Mesenchymal stem cell (in vitro differentiated cells and primary cell): ENCODE measurements around the gene OSBPL1A.

ENCODE experiments used
- DNase-seq: peaks from one replicate; pipeline ENCODE4 v3.0.0-alpha.2; 2013
- H2AFZ ChIP-seq: one replicate; pipeline ENCODE4 v1.6.1; 2013; ENCODE audit warnings: low read depth, mild to moderate bottlenecking, control low read depth, inconsistent platforms, low read length, moderate library complexity
- H2AK5ac ChIP-seq: 2 replicates; pipeline ENCODE4 v1.6.1; 2013; ENCODE audit warnings: low read length, moderate library complexity, mild to moderate bottlenecking, inconsistent platforms; ENCODE audit not compliant: severe bottlenecking
- H2BK120ac ChIP-seq: one replicate; pipeline ENCODE4 v1.6.1; 2013; ENCODE audit warnings: low read depth, mild to moderate bottlenecking, inconsistent platforms, low read length, moderate library complexity
- H2BK12ac ChIP-seq, 2 experiments: one replicate each; pipeline ENCODE4 v1.6.1; 2013; ENCODE audit warnings: inconsistent platforms in 2 of 2, low read length in 2 of 2, mild to moderate bottlenecking in 2 of 2, moderate library complexity in 2 of 2, control low read depth in 1 of 2
- H2BK15ac ChIP-seq: one replicate; pipeline ENCODE4 v1.6.1; 2013; ENCODE audit warnings: mild to moderate bottlenecking, low read depth, inconsistent platforms; ENCODE audit not compliant: poor library complexity, severe bottlenecking
- H2BK5ac ChIP-seq: 2 replicates; pipeline ENCODE4 v1.6.1; 2013; ENCODE audit warnings: low read depth, mild to moderate bottlenecking, low read length, control low read depth, inconsistent platforms; ENCODE audit not compliant: poor library complexity, severe bottlenecking
- H3K14ac ChIP-seq, 2 experiments: one replicate each; pipeline ENCODE4 v1.6.1; 2013; ENCODE audit warnings: inconsistent platforms in 2 of 2, low read length in 2 of 2, control low read depth in 1 of 2, mild to moderate bottlenecking in 1 of 2, moderate library complexity in 1 of 2
- H3K18ac ChIP-seq, 2 experiments: one replicate each; pipeline ENCODE4 v1.6.1; 2013; ENCODE audit warnings: inconsistent platforms in 2 of 2, low read length in 2 of 2, control low read depth in 1 of 2, low read depth in 1 of 2, mild to moderate bottlenecking in 1 of 2
- H3K23ac ChIP-seq, 2 experiments: one replicate each; pipeline ENCODE4 v1.6.1; 2013; ENCODE audit warnings: inconsistent platforms in 2 of 2, low read length in 2 of 2, mild to moderate bottlenecking in 2 of 2, moderate library complexity in 2 of 2, control low read depth in 1 of 2
- H3K27ac ChIP-seq: 2 replicates; pipeline ENCODE4 v1.5.1; 2013; ENCODE audit warnings: mild to moderate bottlenecking, moderate library complexity, low read length, control low read depth, inconsistent platforms; ENCODE audit not compliant: poor library complexity, severe bottlenecking
- H3K27me3 ChIP-seq, 2 experiments: 2 replicates each; pipeline versions ENCODE4 v1.6.1 to v1.7.0; 2013; ENCODE audit warnings: low read length in 2 of 2, mild to moderate bottlenecking in 2 of 2, moderate library complexity in 2 of 2, control low read depth in 1 of 2, inconsistent platforms in 1 of 2; ENCODE audit not compliant: control insufficient read depth in 1 of 2, insufficient read depth in 1 of 2
- H3K36me3 ChIP-seq, 2 experiments: 2 replicates each; pipeline versions ENCODE4 v1.6.1 to v1.7.0; 2013; ENCODE audit warnings: low read length in 2 of 2, control low read depth in 1 of 2, inconsistent platforms in 1 of 2, low read depth in 1 of 2, mild to moderate bottlenecking in 1 of 2; ENCODE audit not compliant: insufficient read depth in 2 of 2, control insufficient read depth in 1 of 2
- H3K4ac ChIP-seq, 2 experiments: one replicate each; pipeline ENCODE4 v1.6.1; 2013; ENCODE audit warnings: inconsistent platforms in 2 of 2, low read length in 2 of 2, mild to moderate bottlenecking in 2 of 2, moderate library complexity in 2 of 2, control low read depth in 1 of 2, low read depth in 1 of 2
- H3K4me1 ChIP-seq: 2 replicates; pipeline ENCODE4 v1.6.1; 2013; ENCODE audit warnings: low read depth, low read length, control low read depth; ENCODE audit not compliant: control insufficient read depth, insufficient read depth
- H3K4me2 ChIP-seq: 2 replicates; pipeline ENCODE4 v1.6.1; 2013; ENCODE audit warnings: low read length, mild to moderate bottlenecking, inconsistent platforms; ENCODE audit not compliant: poor library complexity, severe bottlenecking
- H3K4me3 ChIP-seq, 2 experiments: 2 replicates each; pipeline versions ENCODE4 v1.5.1 to v1.7.0; 2013; ENCODE audit warnings: low read length in 2 of 2, mild to moderate bottlenecking in 2 of 2, control low read depth in 1 of 2, low read depth in 1 of 2; ENCODE audit not compliant: insufficient read depth in 1 of 2
- H3K79me1 ChIP-seq: replicated peaks from 2 replicates; pipeline ENCODE4 v1.6.1; 2013; ENCODE audit warnings: mild to moderate bottlenecking, control low read depth, low read length, inconsistent platforms; ENCODE audit not compliant: poor library complexity, severe bottlenecking
- H3K9ac ChIP-seq: 2 replicates; pipeline ENCODE4 v1.7.0; 2013; ENCODE audit warnings: mild to moderate bottlenecking, low read length, moderate library complexity
- H3K9me3 ChIP-seq: 2 replicates; pipeline ENCODE4 v1.7.0; 2013; ENCODE audit warnings: mild to moderate bottlenecking, low read length; ENCODE audit not compliant: control insufficient read depth
- H4K8ac ChIP-seq: one replicate; pipeline ENCODE4 v1.6.1; 2013; ENCODE audit warnings: inconsistent platforms, mild to moderate bottlenecking, low read length, moderate library complexity
- H4K91ac ChIP-seq: one replicate; pipeline ENCODE4 v1.6.1; 2013; ENCODE audit warnings: mild to moderate bottlenecking, low read length, inconsistent platforms
- WGBS: methylation state at CpG from one replicate; pipeline ENCODE4 v1.1.7; 2013; ENCODE audit warnings: mixed read lengths; 5-methylcytosine and 5-hydroxymethylcytosine counted together

OSBPL1A gene

GRCh38 chr18:24427484-24427883 lies 29.9 kb upstream of the OSBPL1A start:
- H3K9ac ChIP-seq: peak overlapping the region; percentile 92
- no peak overlapping the region for H2BK5ac ChIP-seq
- peak; percentile 42 for DNase-seq
- H3K23ac ChIP-seq: no peak overlapping the region
- H3K9me3 ChIP-seq: peaks cover 3% of the 10 kb centered on the region
- no peak overlapping the region for H2AFZ ChIP-seq
- no peak overlapping the region for H4K91ac ChIP-seq
- H3K4ac ChIP-seq: peak overlapping the region in 1 of 2 experiments; percentile 19
- H3K4me2 ChIP-seq: peak overlapping the region; percentile 49
- H3K18ac ChIP-seq: no peak overlapping the region
- peaks cover 0 to 18% of the 10 kb centered on the region in 2 experiments for H3K27me3 ChIP-seq
- no peak overlapping the region for H3K27ac ChIP-seq
- H2AK5ac ChIP-seq: no peak overlapping the region
- no peak overlapping the region for H2BK15ac ChIP-seq
- no peak overlapping the region for H2BK120ac ChIP-seq
- WGBS: 48% methylated on average over 2 of the region's 3 CpGs
- H4K8ac ChIP-seq: no peak overlapping the region
- H3K4me3 ChIP-seq: peak overlapping the region in 1 of 2 experiments; percentile 85
- H2BK12ac ChIP-seq: no peak overlapping the region
- no peak overlapping the region for H3K14ac ChIP-seq
- peaks cover 0 to 29% of the 10 kb centered on the region in 2 experiments for H3K36me3 ChIP-seq
- H3K4me1 ChIP-seq: peaks cover 2% of the 10 kb centered on the region
- peaks cover 3% of the 10 kb centered on the region for H3K79me1 ChIP-seq

GRCh38 chr18:24426398-24427294 lies 29.0 kb upstream of the OSBPL1A start, which contains the start of gene IMPACT:
IMPACT (plus strand) TSS chr18:24426670; CDS start chr18:24426757, 87 bp downstream.
- H2BK120ac ChIP-seq: peak within 1 kb of the TSS; percentile 97
- H2BK5ac ChIP-seq: peak within 1 kb of the TSS; percentile 35
- H3K36me3 ChIP-seq: peaks cover 0 to 24% of the 10 kb centered on the region in 2 experiments
- H3K4me1 ChIP-seq: peaks cover 2% of the 10 kb centered on the region
- peak within 1 kb of the TSS; percentile 92 for H3K9ac ChIP-seq
- peaks cover 3% of the 10 kb centered on the region for H3K9me3 ChIP-seq
- H2AFZ ChIP-seq: peak within 1 kb of the TSS; percentile 99
- H2BK15ac ChIP-seq: peak within 1 kb of the TSS; percentile 64
- peak within 1 kb of the TSS; percentile 81 to 96 for H3K14ac ChIP-seq
- H2BK12ac ChIP-seq: peak within 1 kb of the TSS in 1 of 2 experiments; percentile 61
- peak within 1 kb of the TSS; percentile 85 to 94 for H3K4me3 ChIP-seq
- peak within 1 kb of the TSS; percentile 98 to 99 for H3K18ac ChIP-seq
- H3K79me1 ChIP-seq: peaks cover 3% of the 10 kb centered on the region
- peak within 1 kb of the TSS; percentile 97 to 98 for H3K4ac ChIP-seq
- H3K4me2 ChIP-seq: peak within 1 kb of the TSS; percentile 77
- peak within 1 kb of the TSS; percentile 47 for H2AK5ac ChIP-seq
- peak within 1 kb of the TSS; percentile 75 for H3K27ac ChIP-seq
- H4K91ac ChIP-seq: peak within 1 kb of the TSS; percentile 98
- peak within 1 kb of the TSS; percentile 99 for H4K8ac ChIP-seq
- peak within 1 kb of the TSS in 1 of 2 experiments; percentile 86 for H3K23ac ChIP-seq
- peak; percentile 77 for DNase-seq
- H3K27me3 ChIP-seq: peaks cover 0 to 20% of the 10 kb centered on the region in 2 experiments
- 1% methylated on average over 70 of the region's 82 CpGs for WGBS

- peak overlapping the region; percentile 35 for H2BK5ac ChIP-seq
- DNase-seq: no peak
- H3K36me3 ChIP-seq: peaks cover 0 to 20% of the 10 kb centered on the region in 2 experiments
- peak overlapping the region; percentile 95 to 96 for H3K4ac ChIP-seq
- peak overlapping the region; percentile 99 for H4K8ac ChIP-seq
- H3K27me3 ChIP-seq: peaks cover 0 to 20% of the 10 kb centered on the region in 2 experiments
- peak overlapping the region; percentile 99 for H2AFZ ChIP-seq
- H3K4me3 ChIP-seq: peak overlapping the region; percentile 85 to 94
- peak overlapping the region; percentile 92 for H3K9ac ChIP-seq
- peak overlapping the region; percentile 97 for H2BK120ac ChIP-seq
- H3K14ac ChIP-seq: peak overlapping the region; percentile 81 to 96
- peak overlapping the region; percentile 93 to 98 for H3K18ac ChIP-seq
- H2BK12ac ChIP-seq: no peak overlapping the region
- H3K9me3 ChIP-seq: peaks cover 3% of the 10 kb centered on the region
- H3K23ac ChIP-seq: no peak overlapping the region
- peak overlapping the region; percentile 85 for H4K91ac ChIP-seq
- peak overlapping the region; percentile 47 for H2AK5ac ChIP-seq
- peaks cover 3% of the 10 kb centered on the region for H3K79me1 ChIP-seq
- peaks cover 2% of the 10 kb centered on the region for H3K4me1 ChIP-seq
- 18% methylated on average over 11 of the region's 11 CpGs for whole genome bisulfite sequencing
- H2BK15ac ChIP-seq: no peak overlapping the region
- peak overlapping the region; percentile 75 for H3K27ac ChIP-seq
- peak overlapping the region; percentile 77 for H3K4me2 ChIP-seq
Measured at GRCh38 chr18:24426073-24426397, 28.4 kb upstream of the OSBPL1A start.

GRCh38 chr18:24421831-24422230 lies 24.2 kb upstream of the OSBPL1A start:
- Histone ChIP-seq H3K18ac (no peak overlapping the region), H2BK5ac (no peak overlapping the region), H2BK15ac (no peak overlapping the region), H3K4me3 (no peak overlapping the region), H3K14ac (no peak overlapping the region), H3K36me3 (no peaks in the 10 kb centered on the region), H3K27me3 (peaks cover 4 to 43% of the 10 kb centered on the region in 2 experiments), H3K4me2 (no peak overlapping the region), H3K23ac (no peak overlapping the region), H2AFZ (no peak overlapping the region), H2BK12ac (no peak overlapping the region), H3K79me1 (peaks cover 2% of the 10 kb centered on the region), H2AK5ac (no peak overlapping the region), H3K9me3 (peaks cover 3% of the 10 kb centered on the region), H3K27ac (no peak overlapping the region), H2BK120ac (no peak overlapping the region), H3K4ac (no peak overlapping the region), H4K8ac (no peak overlapping the region), H3K9ac (no peak overlapping the region), H3K4me1 (no peaks in the 10 kb centered on the region), H4K91ac (no peak overlapping the region)
- DNase-seq: no peak
- WGBS: 92% methylated on average over 1 of the region's 1 CpG
